Fibroblast of lung (primary cell): ENCODE measurements around the gene PLAAT4.

Experiments used
- CTCF ChIP-seq, 2 donors: IDR thresholded peaks in 1 of 2; conservative IDR thresholded peaks in 1 of 2; 1 replicate in 1 of 2; 2 replicates in 1 of 2; pipeline ENCODE4 v1.5.1; 2011 to 2012; ENCODE audit warnings: low read length in 2 of 2, control low read depth in 1 of 2, inconsistent platforms in 1 of 2, low read depth in 1 of 2, mild to moderate bottlenecking in 1 of 2
- EZH2 ChIP-seq: IDR thresholded peaks from 2 replicates; pipeline ENCODE4 v1.5.1; 2012; ENCODE audit warnings: low read length, control low read depth, mild to moderate bottlenecking; ENCODE audit errors: missing control alignments

DNA sequence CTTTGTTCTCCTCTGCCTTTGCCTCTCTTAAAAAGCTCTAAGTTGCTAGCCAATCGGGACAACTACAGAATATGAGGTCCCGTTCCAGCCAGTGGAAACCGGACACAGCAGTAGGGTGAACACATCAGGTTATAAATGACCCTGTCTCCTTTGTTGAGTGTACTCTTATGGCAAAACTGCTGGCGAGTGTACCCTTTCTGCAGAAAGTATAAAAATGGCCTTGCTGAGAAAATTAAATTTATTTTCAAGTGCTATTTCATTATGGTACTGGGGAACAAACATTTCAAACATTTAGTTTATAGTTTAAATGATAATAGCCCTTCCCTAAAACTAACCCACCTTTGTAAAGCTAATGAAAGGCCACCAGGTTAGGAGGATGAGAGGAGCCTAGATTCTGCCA, 36.7 kb upstream of the PLAAT4 start:
- TF ChIP-seq CTCF (conservative IDR thresholded peaks at IDR 0.05 in 1 of 2, IDR thresholded peaks at IDR 0.05 in 1 of 2; ENCODE audit: low read depth in 1 of 2, low read length in 2 of 2) (no peak), EZH2 (no peak)
